ENCODE measurements around the gene DUSP12. TPM values are rescaled to one million over a fixed set of nuclear protein-coding genes. Genes with fewer than 3 reads are reported as not detected.
"Not testable (repeated sequence)": the region's sequence is repeated elsewhere in the genome, so short reads cannot be mapped to it uniquely, and the experiment has no call there.

The DUSP12 gene
- total and polyA plus RNA-seq, 2 experiments from 2014 or later = 28.4 to 37.2 TPM

- no peaks in the 10 kb centered on the region for H3K36me3 ChIP-seq (ENCODE audit: insufficient read depth)
- H3K4me3 Mint-ChIP-seq = no peak overlapping the region
Observed at GRCh38 chr1:161768986-161769672, 19.5 kb downstream of the DUSP12 start.

GRCh38 chr1:161769673-161770045, 20.1 kb downstream of the DUSP12 start:
- not testable (repeated sequence) for H3K4me1 ChIP-seq (ENCODE audit: insufficient read depth); H3K27me3 Mint-ChIP-seq (ENCODE audit: insufficient read depth, low read depth, poor library complexity); H3K27ac Mint-ChIP-seq; H3K36me3 ChIP-seq (ENCODE audit: insufficient read depth); H3K27me3 ChIP-seq (ENCODE audit: insufficient read depth); H3F3A ChIP-seq (replicated peaks; ENCODE audit: low read depth); H3K36me3 Mint-ChIP-seq (ENCODE audit: low read depth); H2AFZ ChIP-seq; DNase-seq (ENCODE audit: low spot score); ATAC-seq; H3K4me1 Mint-ChIP-seq; H3K4me2 ChIP-seq; H3K4me3 ChIP-seq; H3K4me3 Mint-ChIP-seq; H3K9me2 ChIP-seq (ENCODE audit: insufficient read depth); H4K20me1 ChIP-seq (replicated peaks; ENCODE audit: insufficient read depth); H3K27ac ChIP-seq (ENCODE audit: low read depth); H3K9me3 Mint-ChIP-seq
- H3K79me2 ChIP-seq (replicated peaks; ENCODE audit: insufficient read depth) = peaks cover 15% of the 10 kb centered on the region

More at GRCh38 chr1:161768986-161769672, 19.5 kb downstream of the DUSP12 start:
- Histone ChIP-seq H3K9me2 (ENCODE audit: insufficient read depth) (no peaks in the 10 kb centered on the region), H3K4me3 (no peak overlapping the region), H3K27ac (ENCODE audit: low read depth) (no peak overlapping the region), H3K79me2 (replicated peaks; ENCODE audit: insufficient read depth) (peaks cover 15% of the 10 kb centered on the region), H3K27me3 (ENCODE audit: insufficient read depth) (no peaks in the 10 kb centered on the region), H3F3A (replicated peaks; ENCODE audit: low read depth) (0 out of 2 replicates have a peak, but pooled peaks cover 3% of the 10 kb centered on the region), H3K4me1 (ENCODE audit: insufficient read depth) (0 out of 2 replicates have a peak, but pooled peaks cover 4% of the 10 kb centered on the region), H3K4me2 (no peak overlapping the region), H4K20me1 (replicated peaks; ENCODE audit: insufficient read depth) (no peaks in the 10 kb centered on the region), H2AFZ (no peak overlapping the region)
- no peak for ATAC-seq
- Mint-ChIP-seq H3K9me3 (no peaks in the 10 kb centered on the region), H3K4me1 (peaks cover 5% of the 10 kb centered on the region; the same call in 1 of the 3 replicates), H3K36me3 (ENCODE audit: low read depth) (no peaks in the 10 kb centered on the region), H3K27ac (no peak overlapping the region), H3K27me3 (ENCODE audit: insufficient read depth, low read depth, poor library complexity) (peaks cover 9% of the 10 kb centered on the region)
- DNase-seq (ENCODE audit: low spot score) = no peak
- no peak for TF ChIP-seq STAT1 (IDR thresholded peaks at IDR 0.05; ENCODE audit: unreplicated experiment)
- TF ChIP-seq, protein P1, sequence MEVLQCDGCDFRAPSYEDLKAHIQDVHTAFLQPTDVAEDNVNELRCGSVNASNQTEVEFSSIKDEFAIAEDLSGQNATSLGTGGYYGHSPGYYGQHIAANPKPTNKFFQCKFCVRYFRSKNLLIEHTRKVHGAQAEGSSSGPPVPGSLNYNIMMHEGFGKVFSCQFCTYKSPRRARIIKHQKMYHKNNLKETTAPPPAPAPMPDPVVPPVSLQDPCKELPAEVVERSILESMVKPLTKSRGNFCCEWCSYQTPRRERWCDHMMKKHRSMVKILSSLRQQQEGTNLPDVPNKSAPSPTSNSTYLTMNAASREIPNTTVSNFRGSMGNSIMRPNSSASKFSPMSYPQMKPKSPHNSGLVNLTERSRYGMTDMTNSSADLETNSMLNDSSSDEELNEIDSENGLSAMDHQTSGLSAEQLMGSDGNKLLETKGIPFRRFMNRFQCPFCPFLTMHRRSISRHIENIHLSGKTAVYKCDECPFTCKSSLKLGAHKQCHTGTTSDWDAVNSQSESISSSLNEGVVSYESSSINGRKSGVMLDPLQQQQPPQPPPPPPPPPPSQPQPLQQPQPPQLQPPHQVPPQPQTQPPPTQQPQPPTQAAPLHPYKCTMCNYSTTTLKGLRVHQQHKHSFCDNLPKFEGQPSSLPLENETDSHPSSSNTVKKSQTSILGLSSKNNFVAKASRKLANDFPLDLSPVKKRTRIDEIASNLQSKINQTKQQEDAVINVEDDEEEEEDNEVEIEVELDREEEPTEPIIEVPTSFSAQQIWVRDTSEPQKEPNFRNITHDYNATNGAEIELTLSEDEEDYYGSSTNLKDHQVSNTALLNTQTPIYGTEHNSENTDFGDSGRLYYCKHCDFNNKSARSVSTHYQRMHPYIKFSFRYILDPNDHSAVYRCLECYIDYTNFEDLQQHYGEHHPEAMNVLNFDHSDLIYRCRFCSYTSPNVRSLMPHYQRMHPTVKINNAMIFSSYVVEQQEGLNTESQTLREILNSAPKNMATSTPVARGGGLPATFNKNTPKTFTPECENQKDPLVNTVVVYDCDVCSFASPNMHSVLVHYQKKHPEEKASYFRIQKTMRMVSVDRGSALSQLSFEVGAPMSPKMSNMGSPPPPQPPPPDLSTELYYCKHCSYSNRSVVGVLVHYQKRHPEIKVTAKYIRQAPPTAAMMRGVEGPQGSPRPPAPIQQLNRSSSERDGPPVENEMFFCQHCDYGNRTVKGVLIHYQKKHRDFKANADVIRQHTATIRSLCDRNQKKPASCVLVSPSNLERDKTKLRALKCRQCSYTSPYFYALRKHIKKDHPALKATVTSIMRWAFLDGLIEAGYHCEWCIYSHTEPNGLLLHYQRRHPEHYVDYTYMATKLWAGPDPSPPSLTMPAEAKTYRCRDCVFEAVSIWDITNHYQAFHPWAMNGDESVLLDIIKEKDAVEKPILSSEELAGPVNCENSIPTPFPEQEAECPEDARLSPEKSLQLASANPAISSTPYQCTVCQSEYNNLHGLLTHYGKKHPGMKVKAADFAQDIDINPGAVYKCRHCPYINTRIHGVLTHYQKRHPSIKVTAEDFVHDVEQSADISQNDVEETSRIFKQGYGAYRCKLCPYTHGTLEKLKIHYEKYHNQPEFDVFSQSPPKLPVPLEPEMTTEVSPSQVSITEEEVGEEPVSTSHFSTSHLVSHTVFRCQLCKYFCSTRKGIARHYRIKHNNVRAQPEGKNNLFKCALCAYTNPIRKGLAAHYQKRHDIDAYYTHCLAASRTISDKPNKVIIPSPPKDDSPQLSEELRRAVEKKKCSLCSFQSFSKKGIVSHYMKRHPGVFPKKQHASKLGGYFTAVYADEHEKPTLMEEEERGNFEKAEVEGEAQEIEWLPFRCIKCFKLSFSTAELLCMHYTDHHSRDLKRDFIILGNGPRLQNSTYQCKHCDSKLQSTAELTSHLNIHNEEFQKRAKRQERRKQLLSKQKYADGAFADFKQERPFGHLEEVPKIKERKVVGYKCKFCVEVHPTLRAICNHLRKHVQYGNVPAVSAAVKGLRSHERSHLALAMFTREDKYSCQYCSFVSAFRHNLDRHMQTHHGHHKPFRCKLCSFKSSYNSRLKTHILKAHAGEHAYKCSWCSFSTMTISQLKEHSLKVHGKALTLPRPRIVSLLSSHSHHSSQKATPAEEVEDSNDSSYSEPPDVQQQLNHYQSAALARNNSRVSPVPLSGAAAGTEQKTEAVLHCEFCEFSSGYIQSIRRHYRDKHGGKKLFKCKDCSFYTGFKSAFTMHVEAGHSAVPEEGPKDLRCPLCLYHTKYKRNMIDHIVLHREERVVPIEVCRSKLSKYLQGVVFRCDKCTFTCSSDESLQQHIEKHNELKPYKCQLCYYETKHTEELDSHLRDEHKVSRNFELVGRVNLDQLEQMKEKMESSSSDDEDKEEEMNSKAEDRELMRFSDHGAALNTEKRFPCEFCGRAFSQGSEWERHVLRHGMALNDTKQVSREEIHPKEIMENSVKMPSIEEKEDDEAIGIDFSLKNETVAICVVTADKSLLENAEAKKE (CRISPR knock-in tag; IDR thresholded peaks at IDR 0.05) = no peak
- TF ChIP-seq, protein P2, sequence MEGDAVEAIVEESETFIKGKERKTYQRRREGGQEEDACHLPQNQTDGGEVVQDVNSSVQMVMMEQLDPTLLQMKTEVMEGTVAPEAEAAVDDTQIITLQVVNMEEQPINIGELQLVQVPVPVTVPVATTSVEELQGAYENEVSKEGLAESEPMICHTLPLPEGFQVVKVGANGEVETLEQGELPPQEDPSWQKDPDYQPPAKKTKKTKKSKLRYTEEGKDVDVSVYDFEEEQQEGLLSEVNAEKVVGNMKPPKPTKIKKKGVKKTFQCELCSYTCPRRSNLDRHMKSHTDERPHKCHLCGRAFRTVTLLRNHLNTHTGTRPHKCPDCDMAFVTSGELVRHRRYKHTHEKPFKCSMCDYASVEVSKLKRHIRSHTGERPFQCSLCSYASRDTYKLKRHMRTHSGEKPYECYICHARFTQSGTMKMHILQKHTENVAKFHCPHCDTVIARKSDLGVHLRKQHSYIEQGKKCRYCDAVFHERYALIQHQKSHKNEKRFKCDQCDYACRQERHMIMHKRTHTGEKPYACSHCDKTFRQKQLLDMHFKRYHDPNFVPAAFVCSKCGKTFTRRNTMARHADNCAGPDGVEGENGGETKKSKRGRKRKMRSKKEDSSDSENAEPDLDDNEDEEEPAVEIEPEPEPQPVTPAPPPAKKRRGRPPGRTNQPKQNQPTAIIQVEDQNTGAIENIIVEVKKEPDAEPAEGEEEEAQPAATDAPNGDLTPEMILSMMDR (conservative IDR thresholded peaks at IDR 0.05; ENCODE audit: low read depth in 2 of 2) = no peak
- TF ChIP-seq ETS1 (IDR thresholded peaks at IDR 0.05) = no peak
- TF ChIP-seq EZH2 (IDR thresholded peaks at IDR 0.05; ENCODE audit: low read depth, unreplicated experiment) = no peak
- TF ChIP-seq EZH2phosphoT487 (IDR thresholded peaks at IDR 0.05; ENCODE audit: unreplicated experiment) = no peak

Data from GM23338 (cell line).